Measurements from ENCODE around the gene ARHGAP19. TPM values are rescaled to one million over a fixed set of nuclear protein-coding genes. Genes with fewer than 3 reads are reported as not detected.

ARHGAP19 gene
- polyA plus RNA-seq, 3 donors: 8.3 to 10.6 (median 10.2) TPM

DNA sequence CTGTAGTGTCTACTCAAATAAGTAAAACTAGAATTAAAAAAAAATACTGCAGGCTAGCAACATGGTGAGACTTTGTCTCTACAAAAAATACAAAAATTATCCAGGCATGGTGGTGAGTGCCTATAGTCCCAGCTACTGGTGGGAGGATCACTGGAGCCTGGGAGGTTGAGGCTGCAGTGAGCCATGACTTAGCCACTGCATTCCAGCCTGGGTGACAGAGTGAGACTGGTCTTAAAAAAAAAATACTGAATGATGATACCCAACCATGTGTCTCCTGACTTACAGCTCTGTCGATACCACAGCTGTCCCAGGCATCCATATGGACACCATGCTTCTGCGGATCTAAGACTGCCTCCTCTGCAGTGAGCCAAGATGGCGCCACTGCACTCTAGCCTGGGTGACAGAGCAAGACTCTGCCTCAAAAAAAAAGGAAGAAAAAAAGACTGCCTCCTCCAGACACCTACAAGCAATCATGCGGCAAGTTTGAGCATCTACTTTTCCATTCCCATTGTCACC lies 18.7 kb upstream of the ARHGAP19 start:
- H3K36me3 ChIP-seq (replicated peaks in 1 of 2; ENCODE audit: control insufficient read depth in 1 of 2, insufficient read depth in 2 of 2, low read length in 2 of 2): no peaks in the 10 kb centered on the region
- peaks cover 35 to 42% of the 10 kb centered on the region in 2 donors for H3K4me1 ChIP-seq (ENCODE audit: control insufficient read depth in 1 of 2, insufficient read depth in 2 of 2, low read length in 2 of 2)
- H3K9me3 ChIP-seq (replicated peaks in 1 of 2; ENCODE audit: control insufficient read depth in 1 of 2, insufficient read depth in 1 of 2, low read length in 2 of 2): no peaks in the 10 kb centered on the region
- no peak for DNase-seq
- H3K27ac ChIP-seq (ENCODE audit: low read depth in 1 of 2, low read length in 2 of 2): no peak overlapping the region
- peaks cover 49% of the 10 kb centered on the region for H3K4me1 Mint-ChIP-seq
- no peaks in the 10 kb centered on the region for H4K20me1 ChIP-seq (ENCODE audit: insufficient read depth, low read length)
- intact Hi-C loops (cut with micrococcal nuclease): no loop called here
- no peak overlapping the region for H3K4me2 ChIP-seq (replicated peaks; ENCODE audit: extremely low read depth, low read length, poor library complexity, severe bottlenecking)
- H3K27me3 ChIP-seq (ENCODE audit: control insufficient read depth in 2 of 2, insufficient read depth in 2 of 2, low read length in 2 of 2): no peaks in the 10 kb centered on the region
- H3K27ac Mint-ChIP-seq: peak overlapping the region in 1 of 7 donors; percentile 54
- H2AFZ ChIP-seq (ENCODE audit: insufficient read depth, low read depth, low read length, poor library complexity, severe bottlenecking): no peak overlapping the region
- whole genome bisulfite sequencing (ENCODE audit: insufficient coverage): 81% methylated on average over 3 of the region's 4 CpGs
- no peak overlapping the region for H3K9ac ChIP-seq (ENCODE audit: insufficient read depth, low read length, poor library complexity, severe bottlenecking)
- TF ChIP-seq, protein P1, sequence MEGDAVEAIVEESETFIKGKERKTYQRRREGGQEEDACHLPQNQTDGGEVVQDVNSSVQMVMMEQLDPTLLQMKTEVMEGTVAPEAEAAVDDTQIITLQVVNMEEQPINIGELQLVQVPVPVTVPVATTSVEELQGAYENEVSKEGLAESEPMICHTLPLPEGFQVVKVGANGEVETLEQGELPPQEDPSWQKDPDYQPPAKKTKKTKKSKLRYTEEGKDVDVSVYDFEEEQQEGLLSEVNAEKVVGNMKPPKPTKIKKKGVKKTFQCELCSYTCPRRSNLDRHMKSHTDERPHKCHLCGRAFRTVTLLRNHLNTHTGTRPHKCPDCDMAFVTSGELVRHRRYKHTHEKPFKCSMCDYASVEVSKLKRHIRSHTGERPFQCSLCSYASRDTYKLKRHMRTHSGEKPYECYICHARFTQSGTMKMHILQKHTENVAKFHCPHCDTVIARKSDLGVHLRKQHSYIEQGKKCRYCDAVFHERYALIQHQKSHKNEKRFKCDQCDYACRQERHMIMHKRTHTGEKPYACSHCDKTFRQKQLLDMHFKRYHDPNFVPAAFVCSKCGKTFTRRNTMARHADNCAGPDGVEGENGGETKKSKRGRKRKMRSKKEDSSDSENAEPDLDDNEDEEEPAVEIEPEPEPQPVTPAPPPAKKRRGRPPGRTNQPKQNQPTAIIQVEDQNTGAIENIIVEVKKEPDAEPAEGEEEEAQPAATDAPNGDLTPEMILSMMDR (IDR thresholded peaks at IDR 0.05): no peak
- H3K27me3 Mint-ChIP-seq (ENCODE audit: low read depth in 3 of 3): peaks cover 0 to 2% (median 2%) of the 10 kb centered on the region in 3 donors
- peaks cover 0 to 3% of the 10 kb centered on the region in 2 donors for H3K36me3 Mint-ChIP-seq
- H3K9me3 Mint-ChIP-seq: peaks cover 0 to 4% (median 0%) of the 10 kb centered on the region in 7 donors
- H3K79me2 ChIP-seq (ENCODE audit: insufficient read depth, low read length): no peaks in the 10 kb centered on the region
- H3K4me3 Mint-ChIP-seq: no peak overlapping the region
- H3K4me3 ChIP-seq (replicated peaks in 1 of 3; ENCODE audit: low read depth in 2 of 3, low read length in 3 of 3): no peak overlapping the region

DNA sequence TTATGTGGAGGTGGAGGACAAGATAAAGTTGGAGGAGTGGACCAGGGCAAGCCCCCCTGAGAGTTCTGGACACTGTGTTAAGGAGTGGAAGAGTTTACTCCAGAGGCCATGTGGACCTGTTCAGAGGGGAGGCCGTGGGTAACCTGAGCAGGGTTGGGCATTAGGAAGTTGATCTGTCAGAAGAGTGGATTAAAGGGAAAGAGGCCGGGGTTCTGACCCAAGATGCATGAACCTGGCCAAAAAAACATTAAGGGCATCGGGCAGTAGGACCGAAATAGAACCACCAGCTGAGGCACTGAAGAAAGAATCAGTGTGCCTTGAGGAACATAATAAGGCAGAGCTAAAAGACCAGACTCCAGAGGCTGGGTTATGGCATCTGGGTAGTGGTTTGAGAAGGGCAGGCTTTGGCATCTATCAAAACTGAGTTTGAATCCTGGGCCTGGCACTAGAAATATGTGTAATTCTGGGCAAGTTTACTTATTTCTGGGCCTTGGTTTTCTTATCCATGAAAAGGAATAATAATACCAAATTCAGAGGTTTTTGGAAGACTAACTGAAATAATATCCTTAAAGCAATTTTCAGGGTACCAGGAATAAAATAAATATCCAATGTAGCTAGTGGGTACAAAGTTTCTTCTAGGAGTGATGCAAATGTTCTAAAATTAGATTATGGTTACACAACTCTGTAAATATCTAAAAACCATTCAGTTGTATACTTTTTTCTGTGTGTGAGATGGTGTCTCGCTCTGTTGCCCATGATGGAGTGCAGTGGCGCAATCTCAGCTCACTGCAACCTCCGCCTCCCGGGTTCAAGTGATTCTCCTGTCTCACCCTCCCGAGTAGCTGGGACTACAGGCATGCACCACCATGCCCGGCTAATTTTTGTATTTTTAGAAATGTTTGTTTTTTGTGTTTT lies 15.7 kb upstream of the ARHGAP19 start:
- Histone ChIP-seq H3K27me3 (ENCODE audit: control insufficient read depth in 2 of 2, insufficient read depth in 2 of 2, low read length in 2 of 2) (no peaks in the 10 kb centered on the region), H3K36me3 (replicated peaks in 1 of 2; ENCODE audit: control insufficient read depth in 1 of 2, insufficient read depth in 2 of 2, low read length in 2 of 2) (no peaks in the 10 kb centered on the region), H2AFZ (ENCODE audit: insufficient read depth, low read depth, low read length, poor library complexity, severe bottlenecking) (no peak overlapping the region), H3K4me1 (ENCODE audit: control insufficient read depth in 1 of 2, insufficient read depth in 2 of 2, low read length in 2 of 2) (peaks cover 17 to 18% of the 10 kb centered on the region in 2 donors), H3K79me2 (ENCODE audit: insufficient read depth, low read length) (no peaks in the 10 kb centered on the region), H3K9ac (ENCODE audit: insufficient read depth, low read length, poor library complexity, severe bottlenecking) (no peak overlapping the region), H4K20me1 (ENCODE audit: insufficient read depth, low read length) (no peaks in the 10 kb centered on the region), H3K9me3 (replicated peaks in 1 of 2; ENCODE audit: control insufficient read depth in 1 of 2, insufficient read depth in 1 of 2, low read length in 2 of 2) (no peaks in the 10 kb centered on the region), H3K4me3 (replicated peaks in 1 of 3; ENCODE audit: low read depth in 2 of 3, low read length in 3 of 3) (no peak overlapping the region), H3K4me2 (replicated peaks; ENCODE audit: extremely low read depth, low read length, poor library complexity, severe bottlenecking) (no peak overlapping the region), H3K27ac (ENCODE audit: low read depth in 1 of 2, low read length in 2 of 2) (peak overlapping the region in 1 of 2 donors; percentile 6)
- no peak overlapping the region for H3K4me3 Mint-ChIP-seq
- DNase-seq: no peak
- 63% methylated on average over 3 of the region's 10 CpGs for WGBS (ENCODE audit: insufficient coverage)
- peaks cover 0 to 3% of the 10 kb centered on the region in 2 donors for H3K36me3 Mint-ChIP-seq
- H3K9me3 Mint-ChIP-seq: peaks cover 0 to 4% (median 0%) of the 10 kb centered on the region in 7 donors
- H3K27ac Mint-ChIP-seq: peak overlapping the region; percentile 30 to 95 (median 84)
- TF ChIP-seq, protein P1 (IDR thresholded peaks at IDR 0.05): no peak
- H3K4me1 Mint-ChIP-seq: peaks cover 22% of the 10 kb centered on the region
- H3K27me3 Mint-ChIP-seq (ENCODE audit: low read depth in 3 of 3): no peaks in the 10 kb centered on the region
- intact Hi-C loops (cut with micrococcal nuclease): no loop called here
